Mammary epithelial cell (primary cell): ENCODE measurements around the gene CDC42EP2.

Experiments
- EZH2 ChIP-seq: IDR thresholded peaks from 2 replicates; pipeline ENCODE4 v1.6.1; 2012; ENCODE audit warnings: low read length, inconsistent platforms, borderline replicate concordance
- TF ChIP-seq, protein P1 (sequence below), 2 donors: IDR thresholded peaks in 1 of 2; conservative IDR thresholded peaks in 1 of 2; 2 replicates each; pipeline ENCODE4 v1.5.1; 2011 to 2012; ENCODE audit warnings: inconsistent platforms in 2 of 2, low read length in 2 of 2, mild to moderate bottlenecking in 2 of 2, control low read depth in 1 of 2, low read depth in 1 of 2; ENCODE audit not compliant: insufficient read depth in 1 of 2; ENCODE audit errors: extremely low read depth in 1 of 2

DNA sequence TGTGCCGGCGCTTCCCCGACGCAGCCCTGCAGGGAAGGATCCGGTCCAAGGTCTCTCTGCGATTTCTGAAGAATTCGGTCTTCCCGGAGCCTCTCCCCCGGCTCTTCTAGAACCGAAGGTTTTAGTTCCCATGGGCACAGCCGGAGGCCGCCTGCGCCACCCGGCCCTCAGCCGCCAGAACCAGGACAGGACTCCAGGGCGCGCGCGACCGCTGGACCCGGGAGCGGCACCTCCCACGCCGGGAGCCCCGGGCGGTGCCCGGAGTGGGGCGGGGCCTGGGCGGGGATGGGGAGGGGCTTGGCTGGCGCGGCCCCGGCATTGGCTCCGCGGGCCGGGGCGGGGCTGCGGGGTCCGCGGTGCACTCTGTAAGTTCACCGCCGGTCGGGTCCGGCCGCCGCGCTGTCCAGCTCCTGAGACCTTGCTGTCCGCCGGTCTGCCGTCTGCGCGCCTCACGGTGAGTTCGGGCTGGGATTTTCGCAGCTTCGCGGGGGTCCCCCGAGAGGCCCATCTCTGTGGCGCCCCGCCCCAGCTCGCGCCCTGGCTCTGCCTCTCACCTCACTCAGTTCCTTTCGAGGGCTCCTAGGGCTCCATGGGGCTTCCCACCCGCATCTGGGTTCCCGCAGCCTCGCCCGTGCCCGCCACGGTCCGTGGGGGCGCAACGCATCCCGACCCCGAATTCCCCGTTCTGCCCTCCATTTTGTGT is at the start of gene CDC42EP2:
- TF ChIP-seq, protein P1, sequence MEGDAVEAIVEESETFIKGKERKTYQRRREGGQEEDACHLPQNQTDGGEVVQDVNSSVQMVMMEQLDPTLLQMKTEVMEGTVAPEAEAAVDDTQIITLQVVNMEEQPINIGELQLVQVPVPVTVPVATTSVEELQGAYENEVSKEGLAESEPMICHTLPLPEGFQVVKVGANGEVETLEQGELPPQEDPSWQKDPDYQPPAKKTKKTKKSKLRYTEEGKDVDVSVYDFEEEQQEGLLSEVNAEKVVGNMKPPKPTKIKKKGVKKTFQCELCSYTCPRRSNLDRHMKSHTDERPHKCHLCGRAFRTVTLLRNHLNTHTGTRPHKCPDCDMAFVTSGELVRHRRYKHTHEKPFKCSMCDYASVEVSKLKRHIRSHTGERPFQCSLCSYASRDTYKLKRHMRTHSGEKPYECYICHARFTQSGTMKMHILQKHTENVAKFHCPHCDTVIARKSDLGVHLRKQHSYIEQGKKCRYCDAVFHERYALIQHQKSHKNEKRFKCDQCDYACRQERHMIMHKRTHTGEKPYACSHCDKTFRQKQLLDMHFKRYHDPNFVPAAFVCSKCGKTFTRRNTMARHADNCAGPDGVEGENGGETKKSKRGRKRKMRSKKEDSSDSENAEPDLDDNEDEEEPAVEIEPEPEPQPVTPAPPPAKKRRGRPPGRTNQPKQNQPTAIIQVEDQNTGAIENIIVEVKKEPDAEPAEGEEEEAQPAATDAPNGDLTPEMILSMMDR (conservative IDR thresholded peaks at IDR 0.05 in 1 of 2, IDR thresholded peaks at IDR 0.05 in 1 of 2; ENCODE audit: extremely low read depth in 1 of 2, insufficient read depth in 1 of 2, low read depth in 1 of 2, low read length in 2 of 2), result no peak
- no peak for TF ChIP-seq EZH2
